SIG-M5 treated with dmso at 0.1 percent for 504 hours (cell line): Measurements from ENCODE around the gene RPLP1.

Source experiments
- DNase-seq: peaks from one replicate; lab custom pipeline; 2025; ENCODE audit not compliant: unreplicated experiment; lab: John Stamatoyannopoulos, UW

Gene RPLP1

GRCh38 chr15:69496001-69496400 is 43.4 kb downstream of the RPLP1 start:
- no peak for DNase-seq

- DNase-seq = no peak
Measured at GRCh38 chr15:69497076-69497475, 44.5 kb downstream of the RPLP1 start.

DNA sequence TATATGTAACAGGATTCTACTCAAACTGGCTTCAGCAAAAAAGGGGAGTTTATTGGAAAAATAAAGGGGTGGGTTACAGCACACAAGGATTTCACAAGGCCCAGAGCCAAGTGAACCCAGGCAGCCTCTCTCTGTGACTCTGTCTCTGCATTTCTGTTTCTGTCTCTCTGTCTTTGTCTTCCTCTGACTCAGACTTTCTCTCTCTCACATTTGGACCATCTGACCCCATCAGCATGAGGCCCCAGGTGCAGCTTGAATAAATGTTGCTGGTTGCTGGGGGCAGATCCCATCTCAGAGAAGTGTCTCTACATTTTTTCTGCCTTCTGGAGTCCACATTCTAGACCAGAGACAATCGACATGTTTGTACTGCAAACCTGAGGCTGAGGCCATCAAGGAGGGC is 45.0 kb downstream of the RPLP1 start:
- no peak for DNase-seq

DNA sequence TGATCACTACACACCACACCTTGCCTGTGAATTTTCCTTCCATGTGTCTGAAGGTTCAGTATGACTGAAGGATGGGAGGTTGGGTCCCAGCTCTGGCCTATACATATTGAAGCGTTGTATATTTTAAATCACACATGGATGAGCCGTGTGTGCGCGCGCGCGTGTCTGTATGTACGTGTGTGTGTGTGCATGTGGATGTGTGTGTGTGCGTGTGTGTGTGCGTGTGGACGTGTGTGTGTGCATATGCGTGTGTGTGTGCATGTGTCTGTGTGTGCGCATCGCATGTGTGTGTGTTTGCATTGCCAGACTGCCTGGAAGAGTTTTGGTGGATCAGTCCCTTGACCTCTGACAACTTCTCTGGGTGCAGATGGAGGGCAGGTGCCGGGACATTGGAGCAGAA is 45.7 kb downstream of the RPLP1 start:
- no peak for DNase-seq

DNA sequence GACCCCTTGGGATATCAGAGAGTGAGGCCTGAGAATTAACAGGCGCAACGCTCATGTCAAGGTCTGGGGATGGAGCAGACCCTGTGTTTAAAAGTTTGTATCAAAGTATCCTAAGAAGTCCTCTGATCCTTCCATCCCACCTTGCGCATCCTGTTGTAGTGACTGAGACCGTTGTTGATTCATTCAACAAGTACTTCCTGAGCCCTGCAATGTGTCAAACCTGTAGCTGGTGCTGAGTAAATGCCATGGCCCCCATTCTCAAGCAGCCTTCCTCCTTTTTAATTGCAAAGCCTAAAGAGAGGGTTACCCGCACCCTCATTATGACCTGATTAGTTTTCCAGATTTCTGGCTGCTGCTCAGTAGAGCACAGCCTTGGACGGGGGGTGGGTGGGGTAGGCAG is 46.4 kb downstream of the RPLP1 start:
- DNase-seq = no peak

DNA sequence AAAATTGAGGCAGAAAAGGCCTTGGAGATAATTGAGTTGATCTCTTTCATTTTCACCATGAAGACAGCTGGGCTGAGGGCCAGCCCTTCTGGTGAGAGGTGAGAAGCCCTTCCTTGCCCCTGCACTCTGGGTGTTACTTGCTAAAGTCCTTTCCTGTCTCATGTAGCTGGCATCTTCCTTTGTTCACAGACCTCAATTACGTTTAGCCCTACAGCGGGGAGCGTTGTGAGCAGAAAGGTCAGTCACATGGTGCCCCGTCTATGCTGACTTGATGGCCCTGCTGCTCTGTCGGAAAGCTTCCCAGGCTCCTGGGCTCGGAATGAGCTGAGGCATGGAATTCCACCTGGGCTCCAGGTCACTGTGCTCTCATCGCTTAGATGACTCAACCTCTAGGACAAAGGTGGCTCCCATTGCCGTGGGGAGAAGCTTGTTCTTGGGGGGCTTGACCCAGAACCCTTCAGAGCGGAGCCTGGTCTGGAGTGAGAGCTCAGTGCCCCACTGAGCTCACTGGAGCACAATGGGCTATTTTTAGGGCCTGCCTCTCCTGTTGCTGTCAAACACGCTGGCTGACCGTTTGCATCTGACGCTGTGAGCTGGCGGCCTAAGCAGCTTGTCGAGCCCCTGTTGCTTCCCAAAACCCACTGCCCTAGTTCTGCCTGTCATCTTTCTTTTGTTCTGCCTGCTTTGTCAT is 47.0 kb downstream of the RPLP1 start:
- no peak for DNase-seq

DNA sequence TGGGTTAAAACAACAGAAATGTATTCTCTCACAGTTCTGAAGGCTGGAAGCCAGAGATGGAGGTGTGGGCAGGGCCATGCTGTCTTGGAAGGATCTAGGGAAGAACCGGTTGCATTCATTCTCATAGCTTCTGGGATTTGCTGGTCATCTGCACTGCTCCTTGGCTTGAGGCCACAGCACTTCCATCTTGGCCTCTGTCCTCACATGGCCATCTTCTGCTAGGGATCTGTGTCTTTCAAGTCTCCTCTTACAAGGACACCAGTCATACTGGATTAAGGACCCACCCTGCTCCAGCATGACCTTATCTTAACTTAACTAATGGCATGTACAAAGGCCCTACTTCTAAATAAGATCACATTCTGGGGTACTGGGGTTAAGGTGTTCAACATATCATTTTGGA is 47.7 kb downstream of the RPLP1 start:
- DNase-seq = no peak

- DNase-seq = no peak
Measured at GRCh38 chr15:69501456-69501855, 48.8 kb downstream of the RPLP1 start.

- no peak for DNase-seq
Measured at GRCh38 chr15:69502470-69503045, 49.9 kb downstream of the RPLP1 start.

DNA sequence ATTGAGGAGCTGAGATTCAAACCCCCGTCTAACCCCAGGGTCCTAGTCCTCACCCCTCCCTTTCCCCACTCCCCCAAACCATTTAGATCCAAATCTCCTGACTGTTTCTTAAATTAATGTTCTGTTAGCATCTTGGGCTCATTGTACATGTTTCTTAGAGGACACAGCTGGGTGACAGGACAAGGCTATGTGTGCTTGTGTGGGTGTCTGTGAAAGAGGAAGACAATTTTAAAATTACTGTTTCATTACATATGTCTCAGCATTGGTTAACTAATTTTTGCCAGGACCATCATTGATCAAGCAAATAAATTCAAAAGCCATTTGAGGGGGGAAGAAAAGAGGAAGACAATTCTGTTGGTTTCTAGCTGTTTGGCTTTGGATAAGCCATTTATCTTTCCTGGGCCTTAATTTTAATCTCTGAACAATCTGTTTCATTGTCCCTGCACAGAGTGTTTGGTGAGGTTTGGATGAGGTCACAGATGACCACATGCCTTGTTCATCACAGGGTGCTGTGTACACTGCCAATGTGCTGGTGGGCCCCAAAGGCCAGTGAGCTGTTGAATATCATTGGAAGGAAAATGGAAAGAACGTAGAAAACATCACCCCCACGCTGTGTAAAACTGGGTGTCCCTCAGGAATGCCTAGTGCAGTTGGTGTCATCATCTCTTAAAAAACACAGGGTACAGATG is 51.9 kb downstream of the RPLP1 start:
- no peak for DNase-seq
